Measurements from ENCODE around the gene RECK. TPM values are rescaled to one million over a fixed set of nuclear protein-coding genes. Genes with fewer than 3 reads are reported as not detected.

The RECK gene
- total RNA-seq, 1 experiment from 2014 or later = 13.2 TPM

DNA sequence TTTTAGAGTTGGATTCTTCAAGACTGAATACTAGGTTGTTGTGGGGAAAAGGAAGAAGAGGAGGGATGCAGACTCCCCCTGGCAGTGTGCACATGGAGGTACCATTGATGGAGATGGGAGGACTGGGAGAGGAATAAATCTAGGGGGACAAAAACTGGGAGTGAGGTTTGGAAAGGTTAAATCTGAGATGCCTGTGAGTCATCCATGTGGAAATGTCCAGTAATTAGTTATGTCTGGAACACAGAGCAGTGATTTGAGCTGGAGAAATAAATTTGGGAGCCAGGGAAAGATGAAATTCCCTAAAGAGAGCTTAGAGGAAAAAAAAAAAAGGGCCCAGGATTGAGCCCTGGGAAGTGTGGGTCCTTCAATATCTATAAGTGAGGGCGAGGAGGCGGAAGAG lies 124.5 kb downstream of the RECK start:
- Histone ChIP-seq H3K27me3 (ENCODE audit: control insufficient read depth, insufficient read depth, low read length) (no peaks in the 10 kb centered on the region), H3K36me3 (ENCODE audit: control insufficient read depth, insufficient read depth, low read length) (no peaks in the 10 kb centered on the region), H3K9me3 (ENCODE audit: control insufficient read depth, insufficient read depth, low read depth, low read length) (no peaks in the 10 kb centered on the region; the same call in 1 of the 2 replicates), H3K4me3 (ENCODE audit: low read depth in 2 of 2, low read length in 2 of 2) (no peak overlapping the region), H3K4me1 (ENCODE audit: control insufficient read depth, insufficient read depth, low read length) (peaks cover 10% of the 10 kb centered on the region; the same call in 1 of the 2 replicates), H3K27ac (ENCODE audit: low read length) (no peak overlapping the region)
- no peak for TF ChIP-seq POLR2AphosphoS5 (IDR thresholded peaks at IDR 0.05; ENCODE audit: low read depth, low read length)
- in situ Hi-C loops (cut with HindIII; ENCODE audit: low pct_unique_long_range_greater_than_20kb, low sequenced_read_pairs) (no loop called here), intact Hi-C loops (cut with micrococcal nuclease; ENCODE audit: unreplicated experiment) (no loop called here)
- DNase-seq (ENCODE audit: low read depth, low spot score) = no peak
- ATAC-seq = no peak
- BruUV-seq (replicated peaks) = no TSS peak
- POLR2A ChIA-PET = interaction anchor here (0.6 to 0.8 kb wide), 2 partner anchors 9 to 36 kb away, joined by 3 read pairs; no protein-coding TSS in a partner anchor
- CTCF ChIA-PET = interaction anchor here (0.6 kb wide), 1 partner anchor 29 kb away, joined by 7 read pairs; no protein-coding TSS in a partner anchor

DNA sequence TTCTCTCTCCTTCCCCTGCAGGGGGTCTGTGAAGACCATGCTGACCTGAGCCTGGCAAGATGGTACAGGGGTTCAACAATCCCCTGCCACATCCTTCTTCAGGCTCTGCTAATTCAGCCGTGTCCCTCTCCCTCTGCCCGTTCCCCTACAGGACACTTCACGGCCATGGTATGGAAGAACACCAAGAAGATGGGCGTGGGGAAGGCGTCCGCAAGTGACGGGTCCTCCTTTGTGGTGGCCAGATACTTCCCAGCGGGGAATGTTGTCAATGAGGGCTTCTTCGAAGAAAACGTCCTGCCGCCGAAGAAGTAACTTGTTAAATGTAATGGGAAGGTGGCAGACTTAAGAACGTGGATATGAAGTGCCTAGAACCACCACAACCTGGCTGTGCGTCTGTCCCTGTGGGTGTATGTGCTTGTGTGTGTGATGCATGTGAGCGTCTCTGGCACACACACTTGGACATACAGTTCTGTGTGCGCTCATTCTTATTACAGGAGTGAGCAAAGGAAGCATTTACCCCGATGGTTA lies 125.6 kb downstream of the RECK start:
- intact Hi-C loops (cut with micrococcal nuclease; ENCODE audit: unreplicated experiment) = no loop called here
- no peak for ATAC-seq

More for the DNA sequence above, 125.6 kb downstream of the RECK start:
- H3K4me3 ChIP-seq (ENCODE audit: low read depth in 2 of 2, low read length in 2 of 2) = no peak overlapping the region
- H3K4me1 ChIP-seq (ENCODE audit: control insufficient read depth, insufficient read depth, low read length) = peaks cover 11% of the 10 kb centered on the region; the same call in 1 of the 2 replicates
- no peak overlapping the region for H3K27ac ChIP-seq (ENCODE audit: low read length)
- in situ Hi-C loops (cut with HindIII; ENCODE audit: low pct_unique_long_range_greater_than_20kb, low sequenced_read_pairs) = no loop called here
- BruUV-seq (replicated peaks) = no TSS peak
- DNase-seq (ENCODE audit: low read depth, low spot score) = no peak
- POLR2A ChIA-PET = no interaction called here
- H3K27me3 ChIP-seq (ENCODE audit: control insufficient read depth, insufficient read depth, low read length) = no peaks in the 10 kb centered on the region
- no peaks in the 10 kb centered on the region for H3K9me3 ChIP-seq (ENCODE audit: control insufficient read depth, insufficient read depth, low read depth, low read length)
- no peak for TF ChIP-seq SIN3A (IDR thresholded peaks at IDR 0.05; ENCODE audit: borderline replicate concordance, insufficient read depth, low read depth, low read length)
- TF ChIP-seq, protein P1, sequence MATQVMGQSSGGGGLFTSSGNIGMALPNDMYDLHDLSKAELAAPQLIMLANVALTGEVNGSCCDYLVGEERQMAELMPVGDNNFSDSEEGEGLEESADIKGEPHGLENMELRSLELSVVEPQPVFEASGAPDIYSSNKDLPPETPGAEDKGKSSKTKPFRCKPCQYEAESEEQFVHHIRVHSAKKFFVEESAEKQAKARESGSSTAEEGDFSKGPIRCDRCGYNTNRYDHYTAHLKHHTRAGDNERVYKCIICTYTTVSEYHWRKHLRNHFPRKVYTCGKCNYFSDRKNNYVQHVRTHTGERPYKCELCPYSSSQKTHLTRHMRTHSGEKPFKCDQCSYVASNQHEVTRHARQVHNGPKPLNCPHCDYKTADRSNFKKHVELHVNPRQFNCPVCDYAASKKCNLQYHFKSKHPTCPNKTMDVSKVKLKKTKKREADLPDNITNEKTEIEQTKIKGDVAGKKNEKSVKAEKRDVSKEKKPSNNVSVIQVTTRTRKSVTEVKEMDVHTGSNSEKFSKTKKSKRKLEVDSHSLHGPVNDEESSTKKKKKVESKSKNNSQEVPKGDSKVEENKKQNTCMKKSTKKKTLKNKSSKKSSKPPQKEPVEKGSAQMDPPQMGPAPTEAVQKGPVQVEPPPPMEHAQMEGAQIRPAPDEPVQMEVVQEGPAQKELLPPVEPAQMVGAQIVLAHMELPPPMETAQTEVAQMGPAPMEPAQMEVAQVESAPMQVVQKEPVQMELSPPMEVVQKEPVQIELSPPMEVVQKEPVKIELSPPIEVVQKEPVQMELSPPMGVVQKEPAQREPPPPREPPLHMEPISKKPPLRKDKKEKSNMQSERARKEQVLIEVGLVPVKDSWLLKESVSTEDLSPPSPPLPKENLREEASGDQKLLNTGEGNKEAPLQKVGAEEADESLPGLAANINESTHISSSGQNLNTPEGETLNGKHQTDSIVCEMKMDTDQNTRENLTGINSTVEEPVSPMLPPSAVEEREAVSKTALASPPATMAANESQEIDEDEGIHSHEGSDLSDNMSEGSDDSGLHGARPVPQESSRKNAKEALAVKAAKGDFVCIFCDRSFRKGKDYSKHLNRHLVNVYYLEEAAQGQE (IDR thresholded peaks at IDR 0.05; ENCODE audit: insufficient read depth in 1 of 2, low read depth in 2 of 2, low read length in 1 of 2) = no peak
- TF ChIP-seq TCF7L2 (IDR thresholded peaks at IDR 0.05; ENCODE audit: low read depth, low read length) = no peak
- TF ChIP-seq, protein P2, sequence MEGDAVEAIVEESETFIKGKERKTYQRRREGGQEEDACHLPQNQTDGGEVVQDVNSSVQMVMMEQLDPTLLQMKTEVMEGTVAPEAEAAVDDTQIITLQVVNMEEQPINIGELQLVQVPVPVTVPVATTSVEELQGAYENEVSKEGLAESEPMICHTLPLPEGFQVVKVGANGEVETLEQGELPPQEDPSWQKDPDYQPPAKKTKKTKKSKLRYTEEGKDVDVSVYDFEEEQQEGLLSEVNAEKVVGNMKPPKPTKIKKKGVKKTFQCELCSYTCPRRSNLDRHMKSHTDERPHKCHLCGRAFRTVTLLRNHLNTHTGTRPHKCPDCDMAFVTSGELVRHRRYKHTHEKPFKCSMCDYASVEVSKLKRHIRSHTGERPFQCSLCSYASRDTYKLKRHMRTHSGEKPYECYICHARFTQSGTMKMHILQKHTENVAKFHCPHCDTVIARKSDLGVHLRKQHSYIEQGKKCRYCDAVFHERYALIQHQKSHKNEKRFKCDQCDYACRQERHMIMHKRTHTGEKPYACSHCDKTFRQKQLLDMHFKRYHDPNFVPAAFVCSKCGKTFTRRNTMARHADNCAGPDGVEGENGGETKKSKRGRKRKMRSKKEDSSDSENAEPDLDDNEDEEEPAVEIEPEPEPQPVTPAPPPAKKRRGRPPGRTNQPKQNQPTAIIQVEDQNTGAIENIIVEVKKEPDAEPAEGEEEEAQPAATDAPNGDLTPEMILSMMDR (IDR thresholded peaks at IDR 0.05) = no peak
- TF ChIP-seq POLR2AphosphoS5 (IDR thresholded peaks at IDR 0.05; ENCODE audit: low read depth, low read length) = no peak
- CTCF ChIA-PET = no interaction called here
- H3K36me3 ChIP-seq (ENCODE audit: control insufficient read depth, insufficient read depth, low read length) = no peaks in the 10 kb centered on the region
